Hepatocyte (in vitro differentiated cells): ENCODE data around the gene PRDX5.

Source experiments
- EZH2 ChIP-seq: fragments of 200-600 bp; sonication (generic); IDR thresholded peaks from 2 replicates; pipeline ENCODE4 v1.6.1; 2016; ENCODE audit warnings: antibody characterized with exemption, mild to moderate bottlenecking, borderline replicate concordance
- TF ChIP-seq, protein P1 (sequence below): fragments of 200-600 bp; sonication (generic); IDR thresholded peaks from 2 replicates; pipeline ENCODE4 v1.5.1; 2016; ENCODE audit warnings: antibody characterized with exemption, mild to moderate bottlenecking; ENCODE audit not compliant: poor library complexity

DNA sequence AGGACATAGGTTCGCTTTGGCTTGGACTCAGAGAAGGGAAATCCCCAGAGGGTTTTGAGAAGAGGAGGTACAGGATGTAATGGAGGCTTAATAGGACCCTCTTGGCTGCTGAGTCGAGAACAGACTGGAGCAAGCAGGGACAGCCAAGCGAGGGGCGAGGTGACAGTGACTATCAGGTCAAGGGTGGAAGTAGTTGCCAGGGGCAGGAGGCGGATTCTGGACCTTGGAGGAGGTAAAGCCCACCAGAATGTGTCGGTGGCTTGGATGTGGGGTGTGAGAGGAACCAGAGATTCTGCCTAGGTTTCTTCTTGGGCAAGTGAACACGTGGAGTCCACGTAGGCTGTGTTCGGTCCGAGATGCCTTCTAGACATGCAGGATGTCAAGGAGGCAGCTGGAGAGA is 5.0 kb upstream of the PRDX5 start:
- TF ChIP-seq EZH2: no peak
- TF ChIP-seq, protein P1, sequence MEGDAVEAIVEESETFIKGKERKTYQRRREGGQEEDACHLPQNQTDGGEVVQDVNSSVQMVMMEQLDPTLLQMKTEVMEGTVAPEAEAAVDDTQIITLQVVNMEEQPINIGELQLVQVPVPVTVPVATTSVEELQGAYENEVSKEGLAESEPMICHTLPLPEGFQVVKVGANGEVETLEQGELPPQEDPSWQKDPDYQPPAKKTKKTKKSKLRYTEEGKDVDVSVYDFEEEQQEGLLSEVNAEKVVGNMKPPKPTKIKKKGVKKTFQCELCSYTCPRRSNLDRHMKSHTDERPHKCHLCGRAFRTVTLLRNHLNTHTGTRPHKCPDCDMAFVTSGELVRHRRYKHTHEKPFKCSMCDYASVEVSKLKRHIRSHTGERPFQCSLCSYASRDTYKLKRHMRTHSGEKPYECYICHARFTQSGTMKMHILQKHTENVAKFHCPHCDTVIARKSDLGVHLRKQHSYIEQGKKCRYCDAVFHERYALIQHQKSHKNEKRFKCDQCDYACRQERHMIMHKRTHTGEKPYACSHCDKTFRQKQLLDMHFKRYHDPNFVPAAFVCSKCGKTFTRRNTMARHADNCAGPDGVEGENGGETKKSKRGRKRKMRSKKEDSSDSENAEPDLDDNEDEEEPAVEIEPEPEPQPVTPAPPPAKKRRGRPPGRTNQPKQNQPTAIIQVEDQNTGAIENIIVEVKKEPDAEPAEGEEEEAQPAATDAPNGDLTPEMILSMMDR: no peak
